ENCODE measurements around the gene TMEM183A. TPM values are rescaled to one million over a fixed set of nuclear protein-coding genes. Genes with fewer than 3 reads are reported as not detected.

Gene TMEM183A
- total RNA-seq, 2 experiments from 2014 or later: 76.5 to 82.2 TPM

- H3K9me3 Mint-ChIP-seq: no peaks in the 10 kb centered on the region
- H3K27me3 Mint-ChIP-seq: peaks cover 4% of the 10 kb centered on the region
- H3K4me1 Mint-ChIP-seq (ENCODE audit: low read depth): peaks cover 6% of the 10 kb centered on the region
- H3K4me3 Mint-ChIP-seq: no peak overlapping the region
- DNase-seq (no peak), ATAC-seq (no peak)
- H3K36me3 Mint-ChIP-seq (ENCODE audit: low read depth): peaks cover 10% of the 10 kb centered on the region
- TF ChIP-seq CTCF (IDR thresholded peaks at IDR 0.05): no peak
- ChIA-PET POLR2A (interaction anchor here (2.3 kb wide), 1 partner anchor 8 kb away, joined by 11 read pairs; the partner anchor contains the start of gene PPFIA4), CTCF (interaction anchor here (0.8 to 3.7 kb wide), 7 partner anchors 13 to 235 kb away, joined by 3 to 16 read pairs (median 5); no protein-coding TSS in a partner anchor)
- H3K27ac Mint-ChIP-seq: no peak overlapping the region
- intact Hi-C loops (cut with micrococcal nuclease): loop anchor here (5.0 kb wide), 1 partner anchor 138 kb away; no protein-coding TSS in a partner anchor
These were observed 27.4 kb downstream of the TMEM183A start for GRCh38 chr1:203034422-203035110.

GRCh38 chr1:203035111-203036000, 28.2 kb downstream of the TMEM183A start:
- ChIA-PET POLR2A (interaction anchor here (2.3 kb wide), 1 partner anchor 9 kb away, joined by 11 read pairs; the partner anchor contains the start of gene PPFIA4), CTCF (interaction anchor here (1.0 to 3.7 kb wide), 4 partner anchors 13 to 304 kb away, joined by 3 to 16 read pairs (median 4); no protein-coding TSS in a partner anchor)
- Mint-ChIP-seq H3K9me3 (no peaks in the 10 kb centered on the region), H3K36me3 (ENCODE audit: low read depth) (peaks cover 6% of the 10 kb centered on the region), H3K4me3 (no peak overlapping the region), H3K27ac (no peak overlapping the region), H3K4me1 (ENCODE audit: low read depth) (peaks cover 6% of the 10 kb centered on the region), H3K27me3 (peaks cover 4% of the 10 kb centered on the region)
- no peak for TF ChIP-seq CTCF (IDR thresholded peaks at IDR 0.05)
- ATAC-seq: no peak
- DNase-seq: no peak
- intact Hi-C loops (cut with micrococcal nuclease): loop anchor here (5.0 kb wide), 1 partner anchor 137 kb away; no protein-coding TSS in a partner anchor

GRCh38 chr1:203036135-203036534, 29.0 kb downstream of the TMEM183A start:
- no peak overlapping the region for H3K4me3 Mint-ChIP-seq
- H3K27me3 Mint-ChIP-seq: peaks cover 4% of the 10 kb centered on the region
- no peaks in the 10 kb centered on the region for H3K9me3 Mint-ChIP-seq
- ChIA-PET POLR2A (interaction anchor here (2.3 kb wide), 1 partner anchor 9 kb away, joined by 11 read pairs; the partner anchor contains the start of gene PPFIA4), CTCF (interaction anchor here (0.9 to 1.5 kb wide), 4 partner anchors 10 to 303 kb away, joined by 3 to 6 read pairs (median 3); no protein-coding TSS in a partner anchor)
- TF ChIP-seq CTCF (IDR thresholded peaks at IDR 0.05): no peak
- DNase-seq (no peak), ATAC-seq (no peak)
- H3K4me1 Mint-ChIP-seq (ENCODE audit: low read depth): peaks cover 6% of the 10 kb centered on the region
- H3K36me3 Mint-ChIP-seq (ENCODE audit: low read depth): peaks cover 6% of the 10 kb centered on the region
- no peak overlapping the region for H3K27ac Mint-ChIP-seq
- intact Hi-C loops (cut with micrococcal nuclease): loop anchor here (5.0 kb wide), 1 partner anchor 136 kb away; no protein-coding TSS in a partner anchor

GRCh38 chr1:203036537-203036936, 29.4 kb downstream of the TMEM183A start:
- no peak for DNase-seq
- no peak for ATAC-seq
- intact Hi-C loops (cut with micrococcal nuclease): loop anchor here (5.0 kb wide), 1 partner anchor 136 kb away; no protein-coding TSS in a partner anchor
- Mint-ChIP-seq H3K4me3 (no peak overlapping the region), H3K27ac (no peak overlapping the region), H3K4me1 (ENCODE audit: low read depth) (peaks cover 6% of the 10 kb centered on the region), H3K9me3 (no peaks in the 10 kb centered on the region), H3K27me3 (peaks cover 4% of the 10 kb centered on the region), H3K36me3 (ENCODE audit: low read depth) (peaks cover 6% of the 10 kb centered on the region)
- TF ChIP-seq CTCF (IDR thresholded peaks at IDR 0.05): no peak
- ChIA-PET CTCF (interaction anchor here (0.9 to 1.5 kb wide), 4 partner anchors 10 to 303 kb away, joined by 3 to 6 read pairs (median 3); no protein-coding TSS in a partner anchor), POLR2A (interaction anchor here (2.3 kb wide), 1 partner anchor 10 kb away, joined by 11 read pairs; the partner anchor contains the start of gene PPFIA4)
